NCI-H2029 treated with DMSO at 0.1 percent for 48 hours (cell line): ENCODE results near the gene UBE2F.
"Not testable (repeated sequence)": the region's sequence is repeated elsewhere in the genome, so short reads cannot be mapped to it uniquely, and the experiment has no call there.

Source experiments
- DNase-seq: peaks from one replicate; lab custom pipeline; 2025; lab: John Stamatoyannopoulos, UW

Gene UBE2F

GRCh38 chr2:237944302-237944701 lies 22.5 kb upstream of the UBE2F start:
- no peak for DNase-seq

- DNase-seq = no peak
Measured at GRCh38 chr2:237946423-237946822, 20.4 kb upstream of the UBE2F start.

GRCh38 chr2:237951354-237951753 lies 15.5 kb upstream of the UBE2F start:
- not testable (repeated sequence) for DNase-seq

GRCh38 chr2:237951878-237952277 lies 14.9 kb upstream of the UBE2F start:
- no peak for DNase-seq

GRCh38 chr2:237952851-237953250 lies 14.0 kb upstream of the UBE2F start:
- no peak for DNase-seq

DNA sequence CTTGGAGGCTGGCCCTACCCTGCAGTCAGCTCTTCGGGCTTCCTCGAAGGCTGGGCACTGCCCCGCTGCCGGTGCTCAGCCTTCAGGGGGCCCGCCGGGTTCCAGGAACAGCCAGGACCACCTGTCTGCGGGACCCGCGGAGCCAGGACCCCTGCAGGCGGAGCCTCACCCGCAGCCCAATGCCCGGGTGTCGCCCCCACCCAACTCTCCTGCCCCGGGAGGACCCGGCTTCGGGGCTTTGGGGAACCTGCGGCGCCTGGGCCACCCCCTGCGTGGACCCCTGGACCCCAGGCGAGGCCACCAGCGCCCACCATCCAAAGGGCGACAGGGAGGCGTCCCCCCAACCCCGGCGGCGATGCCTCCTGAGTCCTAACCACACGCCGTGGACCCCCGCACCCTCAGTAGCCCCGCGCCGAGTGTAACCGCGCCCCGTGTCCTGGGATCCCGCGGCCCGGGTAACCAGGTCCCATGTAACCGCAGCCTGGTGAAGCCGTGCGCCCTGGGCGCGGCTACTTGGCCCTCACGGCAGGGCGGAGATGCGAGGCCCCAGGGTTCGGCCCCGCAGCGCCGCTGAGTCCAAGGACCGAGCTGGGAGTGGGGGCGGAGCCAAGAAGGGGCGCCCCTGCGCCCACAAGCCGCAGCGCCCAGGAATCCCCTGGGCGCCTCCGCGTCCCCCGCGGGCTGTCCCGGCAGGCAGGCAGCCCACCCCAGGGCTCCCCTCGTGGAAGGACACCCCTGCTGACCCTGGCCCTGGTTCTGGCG lies 11.0 kb upstream of the UBE2F start:
- no peak for DNase-seq

DNA sequence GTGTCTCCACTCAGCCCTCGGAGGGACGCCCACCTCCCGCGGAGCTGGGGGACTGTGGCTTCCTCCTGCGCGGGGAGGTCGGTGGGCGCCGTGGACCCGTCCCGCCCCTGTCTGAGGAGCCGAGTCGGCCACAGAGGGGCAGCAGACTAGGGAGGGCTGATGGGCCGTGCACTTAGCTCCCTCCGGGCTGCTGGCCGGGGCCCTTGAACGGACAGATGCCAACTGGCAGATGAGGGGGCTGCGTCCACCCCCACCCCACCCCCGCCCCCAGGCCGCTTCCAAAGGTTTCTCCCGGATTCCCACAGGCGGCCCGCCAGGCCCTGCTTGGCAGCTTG lies 10.4 kb upstream of the UBE2F start:
- no peak for DNase-seq

GRCh38 chr2:237961637-237962036 lies 5.2 kb upstream of the UBE2F start:
- no peak for DNase-seq

- DNase-seq = no peak
Measured at GRCh38 chr2:237962432-237963084, 4.3 kb upstream of the UBE2F start.

DNA sequence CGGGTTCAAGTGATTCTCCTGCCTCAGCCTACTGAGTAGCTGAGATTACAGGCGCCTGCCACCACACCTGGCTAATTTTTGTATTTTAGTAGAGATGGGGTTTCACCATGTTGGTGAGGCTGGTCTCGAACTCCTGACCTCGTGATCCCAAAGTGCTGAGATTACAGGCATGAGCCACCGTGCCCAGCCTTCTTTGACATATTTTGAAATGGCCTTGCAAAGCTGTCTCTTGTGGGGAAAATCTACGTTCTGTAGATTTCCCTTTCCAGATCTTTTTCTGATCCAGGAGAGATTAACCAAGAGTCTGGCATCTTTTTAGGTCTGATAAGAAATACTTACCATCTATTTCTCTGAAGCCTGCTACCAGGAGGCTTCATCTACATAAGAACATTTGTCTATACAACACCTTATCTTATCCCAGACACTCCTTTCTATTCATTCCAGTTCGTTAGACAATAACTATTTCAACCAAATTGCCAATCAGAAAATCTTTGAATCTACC lies 3.3 kb upstream of the UBE2F start:
- not testable (repeated sequence) for DNase-seq

DNA sequence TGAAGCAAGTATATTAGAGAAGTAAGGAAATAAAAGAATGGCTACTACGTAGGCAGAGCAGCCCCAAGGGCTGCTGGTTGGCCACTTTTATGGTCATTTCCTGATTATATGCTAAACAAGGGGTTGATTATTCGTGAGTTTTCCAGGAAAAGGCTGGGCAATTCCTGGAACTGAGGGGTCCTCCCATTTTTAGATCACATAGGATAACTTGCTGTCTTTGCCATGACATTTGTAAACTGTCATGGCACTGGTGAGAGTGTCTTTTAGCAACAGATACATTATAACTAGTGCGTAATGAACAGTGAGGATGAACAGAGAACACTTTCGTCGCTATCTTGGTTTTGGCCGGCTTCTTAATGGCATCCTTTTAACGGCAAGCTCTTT lies 2.6 kb upstream of the UBE2F start:
- no peak for DNase-seq

GRCh38 chr2:237964578-237965404 lies 2.0 kb upstream of the UBE2F start:
- DNase-seq = no peak

GRCh38 chr2:237965844-237966243 lies 970 bp upstream of the UBE2F start:
- DNase-seq = not testable (repeated sequence)

- DNase-seq = no peak
Measured at GRCh38 chr2:237966250-237966564, 607 bp upstream of the UBE2F start.

GRCh38 chr2:237967463-237967951 lies 693 bp downstream of the UBE2F start:
- DNase-seq = no peak

DNA sequence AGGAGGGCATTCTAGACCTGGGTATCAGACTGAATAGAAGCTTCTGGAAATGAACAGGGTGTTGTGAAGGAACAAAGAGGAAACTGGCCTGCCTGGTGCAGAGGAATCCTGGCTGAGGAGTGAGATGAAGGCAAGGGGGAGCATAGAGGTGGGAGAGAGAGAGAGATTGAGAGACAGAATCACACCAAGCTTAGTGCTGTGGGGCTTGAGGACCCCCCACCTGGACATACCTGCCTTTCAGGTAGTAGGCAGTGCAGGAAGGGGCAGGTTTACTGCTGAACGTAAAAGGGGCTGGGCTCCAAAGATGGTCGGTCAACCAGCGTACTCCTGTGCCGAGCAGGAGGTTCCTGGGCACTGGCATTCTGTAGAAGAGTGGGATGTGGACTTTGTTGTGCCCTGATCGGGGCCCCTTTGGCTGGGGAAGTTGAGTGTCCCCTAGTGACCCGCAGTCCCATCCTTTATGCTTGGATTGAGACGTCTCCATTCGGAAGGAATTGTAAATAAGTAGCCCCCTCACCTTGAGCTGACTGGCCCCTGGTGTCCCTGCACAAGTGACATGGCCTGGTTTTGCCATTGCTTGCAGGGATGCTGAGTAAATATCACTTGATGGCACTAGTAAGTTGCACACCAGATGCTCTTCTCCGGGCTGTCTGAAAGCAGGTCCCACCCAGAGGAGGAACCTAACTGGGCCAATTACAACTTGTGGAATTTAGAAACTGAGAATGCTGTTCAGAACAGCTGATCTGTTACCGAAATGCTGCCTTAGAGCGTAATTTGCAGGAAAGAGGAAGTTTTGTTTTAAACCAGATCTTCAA lies 1.4 kb downstream of the UBE2F start:
- DNase-seq = no peak

DNA sequence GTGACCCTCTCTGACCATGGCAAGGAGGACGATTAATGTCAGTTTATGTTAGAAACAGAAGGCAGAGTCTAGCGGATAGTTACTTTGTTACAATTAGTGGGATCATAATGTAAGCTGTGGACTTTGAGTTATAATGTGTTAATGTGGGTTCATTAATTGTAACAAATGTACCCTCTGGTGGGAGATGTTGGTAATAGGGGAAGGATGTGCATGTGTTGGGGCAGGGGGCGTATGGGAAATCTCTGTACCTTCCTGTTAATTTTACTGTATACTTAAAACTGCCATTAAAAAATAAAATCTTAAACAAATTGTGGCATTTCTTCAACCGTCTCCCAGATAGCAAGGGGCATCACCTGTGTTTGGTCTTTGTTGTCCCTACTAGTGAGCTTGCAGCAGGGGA lies 4.8 kb downstream of the UBE2F start:
- no peak for DNase-seq

DNA sequence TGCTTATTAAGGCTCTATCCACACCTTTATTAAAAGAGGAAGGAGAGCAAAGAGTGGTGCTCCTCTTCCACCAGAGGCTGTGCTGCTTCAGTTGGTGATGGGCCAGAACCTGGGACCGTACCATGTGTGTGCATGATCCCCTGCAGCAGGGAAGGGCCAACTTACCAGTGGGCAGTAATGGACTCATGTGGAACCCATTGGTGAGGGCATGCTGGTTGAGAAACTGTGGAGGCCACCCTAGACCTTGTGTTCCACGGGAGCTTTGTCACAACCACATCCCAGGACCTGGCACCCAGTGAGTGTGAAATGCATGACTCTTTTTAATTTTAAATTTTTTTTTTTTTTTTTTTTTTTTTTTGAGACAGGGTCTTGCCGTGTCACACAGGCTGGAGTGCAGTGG lies 5.4 kb downstream of the UBE2F start:
- no peak for DNase-seq

- no peak for DNase-seq
Measured at GRCh38 chr2:237972936-237973335, 6.1 kb downstream of the UBE2F start.

DNA sequence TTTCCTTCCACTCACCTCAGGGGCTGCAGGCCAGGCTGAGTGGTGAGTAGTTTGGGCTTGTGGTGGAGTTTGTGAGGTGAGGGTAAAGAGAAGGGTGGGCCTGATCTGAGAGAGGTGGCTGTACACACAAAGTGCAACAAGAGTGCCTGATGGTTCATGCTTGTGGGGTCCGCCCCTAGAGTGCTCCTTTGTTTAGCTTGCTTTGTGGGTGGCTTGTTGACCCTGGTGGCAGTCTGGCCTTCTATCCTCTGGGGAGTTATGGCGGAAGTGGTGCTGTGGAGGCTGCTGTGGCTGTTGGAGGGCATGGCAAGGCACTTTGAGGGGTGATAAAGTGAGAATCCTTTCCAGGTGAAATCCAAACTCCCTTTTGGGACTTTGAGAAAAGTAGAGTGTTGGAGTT lies 10.6 kb downstream of the UBE2F start:
- no peak for DNase-seq

DNA sequence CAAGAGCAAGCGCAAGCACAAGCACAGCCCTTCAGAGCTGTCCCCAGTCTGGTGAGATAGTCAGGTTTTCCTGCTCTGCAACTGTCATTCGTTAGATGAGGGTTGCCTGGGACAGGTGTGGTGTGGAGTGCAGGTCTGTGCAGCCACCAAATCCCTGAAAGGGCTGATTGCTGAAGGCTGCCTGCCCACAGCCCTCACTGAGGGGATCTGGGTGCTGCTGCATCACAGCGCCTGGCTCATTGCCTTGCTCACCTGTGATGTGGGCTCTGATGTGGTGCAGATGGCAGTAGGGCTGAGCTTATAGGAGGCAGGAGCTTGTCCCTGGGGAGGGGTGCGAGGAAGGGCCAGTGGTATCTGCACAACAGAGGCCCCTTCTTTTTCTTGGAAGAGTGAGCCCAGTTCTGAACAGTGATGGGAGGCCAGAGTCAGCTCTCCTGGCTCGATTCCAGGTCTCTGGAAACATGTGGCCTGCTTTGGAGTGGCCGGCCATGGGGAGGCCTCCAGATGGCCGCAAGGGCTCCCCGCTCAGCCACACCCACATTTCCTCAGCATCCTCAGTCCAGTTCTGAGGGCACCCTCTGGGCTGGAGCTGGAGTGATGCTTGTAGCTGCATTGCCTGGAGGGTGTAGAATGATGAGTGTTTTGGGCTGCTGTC lies 11.4 kb downstream of the UBE2F start:
- DNase-seq = no peak
